HepG2 (cell line): ENCODE data around the gene MLX. TPM values are rescaled to one million over a fixed set of nuclear protein-coding genes. Genes with fewer than 3 reads are reported as not detected.

Experiments used
- ATAC-seq: fragments of 200-7000 bp; cut with Tn5 transposase; 3 replicates; pipeline ENCODE4 v1.9.1; 2020; ENCODE audit warnings: mild to moderate bottlenecking, moderate library complexity
- BruUV-seq: library from RNA; stranded (reverse); fragments of 400-500 nt; replicated peaks from 2 replicates; lab custom pipeline; 2021; lab: Mats Ljungman, UMichigan
- CTCF ChIA-PET: fragments of 300-600 bp; formaldehyde crosslinking; extraction: SDS; loops from one replicate; lab custom pipeline; 2021; ENCODE audit warnings: low total read pairs, inconsistent platforms, low intra/inter-chr PET ratio; lab: Yijun Ruan, JAX
- POLR2A ChIA-PET: fragments of 350-600 bp; sonication (Branson Sonifier 250); formaldehyde crosslinking; loops from one replicate; lab custom pipeline; 2020; ENCODE audit warnings: antibody characterized with exemption, inconsistent platforms; lab: Yijun Ruan, JAX
- DNase-seq: peaks from one replicate; pipeline ENCODE4 v3.0.0-alpha.2; 2015; ENCODE audit warnings: low spot score
- FAIRE-seq: peaks from 3 replicates; lab custom pipeline; 2011; peaks lifted over from hg19 to GRCh38; lab: Jason Lieb, UNC
- H2AFZ ChIP-seq: one replicate; pipeline ENCODE4 v1.6.1; 2011; ENCODE audit warnings: low read length, inconsistent platforms
- H3K27ac ChIP-seq: fragments of 300-600 bp; 3 replicates; pipeline ENCODE4 v1.8.0; 2011; ENCODE audit warnings: mixed run types, mild to moderate bottlenecking, mixed read lengths, low read length, inconsistent platforms; ENCODE audit not compliant: insufficient read depth; ENCODE audit errors: extremely low read length
- H3K27me3 ChIP-seq, 2 experiments: fragments of 200-600 bp in 1 of 2; 2 replicates in 1 of 2; 3 replicates in 1 of 2; pipeline versions ENCODE4 v1.6.0 to v1.8.0; 2011; ENCODE audit warnings: low read length in 2 of 2, mild to moderate bottlenecking in 2 of 2, moderate library complexity in 2 of 2, inconsistent platforms in 1 of 2; ENCODE audit not compliant: insufficient read depth in 2 of 2, control insufficient read depth in 1 of 2
- H3K36me3 ChIP-seq, 2 experiments: fragments of 200-600 bp in 1 of 2; replicated peaks in 1 of 2; 2 replicates in 1 of 2; 3 replicates in 1 of 2; pipeline versions ENCODE4 v1.5.1 to v1.8.0; 2011; ENCODE audit warnings: low read length in 2 of 2, inconsistent platforms in 1 of 2; ENCODE audit not compliant: insufficient read depth in 2 of 2, control insufficient read depth in 1 of 2
- H3K4me1 ChIP-seq: 2 replicates; pipeline ENCODE4 v1.5.1; 2012; ENCODE audit warnings: low read length, inconsistent platforms; ENCODE audit not compliant: insufficient read depth
- H3K4me2 ChIP-seq: 2 replicates; pipeline ENCODE4 v1.6.0; 2011; ENCODE audit warnings: low read depth, low read length, inconsistent platforms
- H3K4me3 ChIP-seq, 3 experiments: fragments of 200-600 bp in 1 of 3; sonication (generic), shearing (Covaris generic) in 1 of 3; replicated peaks in 1 of 3; 2 replicates each; pipeline ENCODE4 v1.5.1; 2011 to 2016; ENCODE audit warnings: low read length in 3 of 3, inconsistent platforms in 2 of 3, low read depth in 2 of 3, mild to moderate bottlenecking in 2 of 3, control low read depth in 1 of 3, mixed read lengths in 1 of 3; ENCODE audit not compliant: insufficient read depth in 1 of 3
- H3K79me2 ChIP-seq: one replicate; pipeline ENCODE4 v1.6.1; 2011; ENCODE audit warnings: low read length, inconsistent platforms; ENCODE audit not compliant: insufficient read depth
- H3K9ac ChIP-seq: 2 replicates; pipeline ENCODE4 v1.6.0; 2011; ENCODE audit warnings: mild to moderate bottlenecking, low read depth, low read length, inconsistent platforms; ENCODE audit not compliant: insufficient read depth
- H3K9me3 ChIP-seq: 2 replicates; pipeline ENCODE4 v1.5.1; 2012; ENCODE audit warnings: mild to moderate bottlenecking, low read length
- H4K20me1 ChIP-seq: 2 replicates; pipeline ENCODE4 v1.6.0; 2011; ENCODE audit warnings: inconsistent platforms, mild to moderate bottlenecking, low read length, moderate library complexity; ENCODE audit not compliant: insufficient read depth
- AGO2 ChIP-seq: fragments of 200-400 bp; formaldehyde crosslinking; optimal IDR thresholded peaks from 2 replicates; pipeline ENCODE3; 2017; ENCODE audit warnings: mild to moderate bottlenecking, low read depth, low read length, moderate library complexity
- ETV6 ChIP-seq: sonication (generic); formaldehyde crosslinking; conservative IDR thresholded peaks from 2 replicates; pipeline ENCODE4 v1.4.0; 2020; ENCODE audit warnings: missing genetic modification reagents
- MAF1 ChIP-seq: sonication (generic); formaldehyde crosslinking; IDR thresholded peaks from 2 replicates; pipeline ENCODE4 v1.5.0; 2020; ENCODE audit warnings: missing genetic modification reagents, borderline replicate concordance
- PCBP1 ChIP-seq: fragments of 200-400 bp; formaldehyde crosslinking; IDR thresholded peaks from 2 replicates; pipeline ENCODE4 v1.6.1; 2017; ENCODE audit warnings: mild to moderate bottlenecking, low read depth, low read length, borderline replicate concordance
- POLR2AphosphoS5 ChIP-seq: IDR thresholded peaks from 2 replicates; pipeline ENCODE4 v1.6.1; 2012; ENCODE audit warnings: low read depth, low read length
- POLR2G ChIP-seq: fragments of 200-400 bp; formaldehyde crosslinking; IDR thresholded peaks from 2 replicates; pipeline ENCODE4 v1.6.1; 2018; ENCODE audit warnings: mild to moderate bottlenecking, low read depth, low read length, moderate library complexity
- RARA ChIP-seq: IDR thresholded peaks from 2 replicates; pipeline ENCODE4 v1.6.1; 2016; ENCODE audit warnings: missing genetic modification reagents, missing compliant biosample characterization
- SOX6 ChIP-seq, 2 experiments: fragments of 450-650 bp in 1 of 2; sonication (generic) in 1 of 2; formaldehyde crosslinking in 1 of 2; IDR thresholded peaks; 2 replicates each; pipeline versions ENCODE4 v1.4.0 to v1.6.1; 2017 to 2020; ENCODE audit warnings: antibody characterized with exemption in 1 of 2, mild to moderate bottlenecking in 1 of 2, missing genetic modification reagents in 1 of 2
- ZC3H13 ChIP-seq: sonication (generic); formaldehyde crosslinking; IDR thresholded peaks from 2 replicates; pipeline ENCODE4 v1.8.1; 2023; ENCODE audit warnings: mild to moderate bottlenecking, missing genetic modification reagents, moderate library complexity
- ZNF570 ChIP-seq: sonication (generic); formaldehyde crosslinking; IDR thresholded peaks from 2 replicates; pipeline ENCODE4 v1.4.0; 2020; ENCODE audit warnings: mild to moderate bottlenecking, missing genetic modification reagents, borderline replicate concordance
- WGBS: methylation state at CpG from one replicate; pipeline ENCODE4 v1.1.6; 2017; ENCODE audit warnings: low lambda C conversion rate; 5-methylcytosine and 5-hydroxymethylcytosine counted together
- in situ Hi-C: cut with HindIII; loops from 2 replicates; pipeline ENCODE4 v1.10.0; 2017; ENCODE audit warnings: low pct_unique_long_range_greater_than_20kb; ENCODE audit not compliant: extremely low pct_ligation_motif_present
- intact Hi-C: fragments of 100-400 bp; cut with micrococcal nuclease; formaldehyde crosslinking; loops from one replicate; pipeline ENCODE4 v1.10.0; 2022; ENCODE audit not compliant: unreplicated experiment
- polyA plus RNA-seq, 8 experiments: library from polyadenylated mRNA; depleted of rRNA in 3 of 8; stranded (reverse) in 7 of 8; unstranded in 1 of 8; fragments of >200 nt; fragmentation: Illumina TruSeq in 4 of 8; extraction: Trizol in 4 of 8; gene quantifications; 2 replicates each; pipeline versions ENCODE4 v1.2.1 to v1.2.3, GENCODE V29; 2011 to 2016; ENCODE audit warnings: low read depth in 4 of 8, missing spikeins in 1 of 8, mixed read lengths in 1 of 8; ENCODE audit not compliant: insufficient read depth in 1 of 8
- total RNA-seq, 5 experiments: library from RNA; depleted of rRNA; stranded (reverse); fragments of >200 nt; fragmentation: Illumina TruSeq; extraction: Trizol; gene quantifications; 2 replicates each; pipeline ENCODE4 v1.2.3, GENCODE V29; 2016; ENCODE audit warnings: low read depth in 1 of 5
- TF ChIP-seq, protein P1 (sequence below): IDR thresholded peaks from 2 replicates; pipeline ENCODE4 v1.6.1; 2016; ENCODE audit warnings: missing biosample characterization, missing genetic modification reagents, low read depth
- TF ChIP-seq, protein P2 (sequence below): sonication (generic); formaldehyde crosslinking; IDR thresholded peaks from 2 replicates; pipeline ENCODE4 v1.5.0; 2020; ENCODE audit warnings: mild to moderate bottlenecking, missing genetic modification reagents

MLX gene
- total and polyA plus RNA-seq, 2 of the 13 experiments (the other 11 are each of a cell fraction or from before 2014, with no cell fraction given), result 38.9 to 74.4 TPM

DNA sequence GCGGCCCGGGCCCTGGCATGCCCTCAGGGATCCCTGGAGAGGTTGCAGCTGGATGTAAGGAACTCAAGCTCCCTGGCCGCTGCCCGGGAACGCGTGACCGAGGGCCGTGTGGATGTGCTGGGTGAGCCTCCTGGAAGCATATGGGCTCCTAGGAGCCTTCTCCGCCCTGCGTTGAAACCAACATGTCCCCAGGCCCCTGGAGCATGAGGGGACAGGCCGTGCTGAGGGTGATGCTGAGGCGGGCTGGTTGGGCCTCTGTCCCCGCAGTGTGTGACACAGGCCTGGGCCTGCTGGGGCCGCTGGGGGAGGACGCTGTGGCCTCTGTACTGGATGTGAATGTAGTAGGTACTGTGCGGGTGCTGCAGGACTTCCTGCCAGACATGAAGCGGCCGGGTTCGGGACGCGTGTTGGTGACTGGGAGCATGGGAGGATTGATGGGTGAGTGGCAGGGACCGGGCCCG, 19.9 kb upstream of the MLX start:
- H3K4me2 ChIP-seq, result no peak overlapping the region
- peaks cover 0 to 14% of the 10 kb centered on the region in 2 experiments; a peak in 3 of 5 replicates for H3K36me3 ChIP-seq
- 95% methylated on average over 23 of the region's 23 CpGs for WGBS
- no peak overlapping the region for H3K9ac ChIP-seq
- no peaks in the 10 kb centered on the region for H3K9me3 ChIP-seq
- in situ Hi-C loops, result no loop called here
- POLR2A ChIA-PET, result interaction anchor here (2.6 to 6.1 kb wide), 2 partner anchors 10 to 17 kb away, joined by 15 to 45 read pairs; partner anchors contain the start of gene NAGLU
- BruUV-seq, result no TSS peak
- H4K20me1 ChIP-seq, result no peaks in the 10 kb centered on the region
- CTCF ChIA-PET, result no interaction called here
- H3K4me1 ChIP-seq, result peaks cover 65% of the 10 kb centered on the region
- ATAC-seq (peak; percentile 3), DNase-seq (no peak)
- no peaks in the 10 kb centered on the region for H3K79me2 ChIP-seq
- intact Hi-C loops, result no loop called here
- TF ChIP-seq POLR2AphosphoS5 (0 out of 2 replicates have a peak, but pooled peaks have one; percentile 14), ZNF570 (CRISPR knock-in tag) (no peak), PCBP1 (no peak), RARA (CRISPR knock-in tag) (no peak), AGO2 (peak; percentile 71), SOX6 (IDR thresholded peaks at IDR 0.05) (no peak), SOX6 (CRISPR knock-in tag; IDR thresholded peaks at IDR 0.05) (0 out of 2 replicates have a peak, but pooled peaks have one; percentile 4), MAF1 (CRISPR knock-in tag) (no peak), ETV6 (no peak), POLR2G (peak; percentile 19; the same call in 1 of the 2 replicates), ZC3H13 (peak; percentile 70)
- TF ChIP-seq, protein P1, sequence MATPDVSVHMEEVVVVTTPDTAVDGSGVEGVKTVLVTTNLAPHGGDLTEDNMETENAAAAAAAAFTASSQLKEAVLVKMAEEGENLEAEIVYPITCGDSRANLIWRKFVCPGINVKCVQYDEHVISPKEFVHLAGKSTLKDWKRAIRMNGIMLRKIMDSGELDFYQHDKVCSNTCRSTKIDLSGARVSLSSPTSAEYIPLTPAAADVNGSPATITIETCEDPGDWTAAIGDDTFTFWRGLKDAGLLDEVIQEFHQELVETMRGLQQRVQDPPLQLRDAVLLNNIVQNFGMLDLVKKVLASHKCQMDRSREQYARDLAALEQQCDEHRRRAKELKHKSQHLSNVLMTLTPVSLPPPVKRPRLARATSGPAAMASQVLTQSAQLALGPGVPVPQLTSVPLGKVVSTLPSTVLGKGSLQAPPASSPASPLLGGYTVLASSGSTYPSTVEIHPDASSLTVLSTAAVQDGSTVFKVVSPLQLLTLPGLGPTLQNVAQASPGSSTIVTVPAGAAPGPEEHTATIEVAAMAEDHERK, result no peak
- TF ChIP-seq, protein P2, sequence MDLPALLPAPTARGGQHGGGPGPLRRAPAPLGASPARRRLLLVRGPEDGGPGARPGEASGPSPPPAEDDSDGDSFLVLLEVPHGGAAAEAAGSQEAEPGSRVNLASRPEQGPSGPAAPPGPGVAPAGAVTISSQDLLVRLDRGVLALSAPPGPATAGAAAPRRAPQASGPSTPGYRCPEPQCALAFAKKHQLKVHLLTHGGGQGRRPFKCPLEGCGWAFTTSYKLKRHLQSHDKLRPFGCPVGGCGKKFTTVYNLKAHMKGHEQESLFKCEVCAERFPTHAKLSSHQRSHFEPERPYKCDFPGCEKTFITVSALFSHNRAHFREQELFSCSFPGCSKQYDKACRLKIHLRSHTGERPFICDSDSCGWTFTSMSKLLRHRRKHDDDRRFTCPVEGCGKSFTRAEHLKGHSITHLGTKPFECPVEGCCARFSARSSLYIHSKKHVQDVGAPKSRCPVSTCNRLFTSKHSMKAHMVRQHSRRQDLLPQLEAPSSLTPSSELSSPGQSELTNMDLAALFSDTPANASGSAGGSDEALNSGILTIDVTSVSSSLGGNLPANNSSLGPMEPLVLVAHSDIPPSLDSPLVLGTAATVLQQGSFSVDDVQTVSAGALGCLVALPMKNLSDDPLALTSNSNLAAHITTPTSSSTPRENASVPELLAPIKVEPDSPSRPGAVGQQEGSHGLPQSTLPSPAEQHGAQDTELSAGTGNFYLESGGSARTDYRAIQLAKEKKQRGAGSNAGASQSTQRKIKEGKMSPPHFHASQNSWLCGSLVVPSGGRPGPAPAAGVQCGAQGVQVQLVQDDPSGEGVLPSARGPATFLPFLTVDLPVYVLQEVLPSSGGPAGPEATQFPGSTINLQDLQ (CRISPR knock-in tag), result no peak
- TF ChIP-seq, all 625 proteins: peak for 5
- Histone ChIP-seq H3K27ac (no peak overlapping the region), H3K4me3 (no peak overlapping the region), H2AFZ (no peak overlapping the region), H3K27me3 (no peaks in the 10 kb centered on the region)
- no peak for FAIRE-seq
